Muscle layer of duodenum (tissue), 2 donors: Measurements from ENCODE around the gene BLM.
"Not testable (repeated sequence)": the region's sequence is repeated elsewhere in the genome, so short reads cannot be mapped to it uniquely, and the experiment has no call there.

Experiments used
- H3K27ac ChIP-seq: one replicate; pipeline ENCODE4 v1.7.0; 2013; ENCODE audit warnings: mild to moderate bottlenecking, low read length
- H3K27me3 ChIP-seq: one replicate; pipeline ENCODE4 v1.7.0; 2013; ENCODE audit warnings: low read depth, mild to moderate bottlenecking, control low read depth, low read length
- H3K36me3 ChIP-seq, 2 donors: one replicate each; pipeline ENCODE4 v1.7.0; 2013; ENCODE audit warnings: low read length in 2 of 2, control low read depth in 1 of 2, mild to moderate bottlenecking in 1 of 2; ENCODE audit not compliant: insufficient read depth in 2 of 2, control insufficient read depth in 1 of 2
- H3K4me1 ChIP-seq, 2 donors: one replicate each; pipeline ENCODE4 v1.7.0; 2013; ENCODE audit warnings: low read length in 2 of 2, mild to moderate bottlenecking in 2 of 2, control low read depth in 1 of 2, moderate library complexity in 1 of 2; ENCODE audit not compliant: insufficient read depth in 2 of 2, control insufficient read depth in 1 of 2
- H3K4me3 ChIP-seq, 2 donors: one replicate each; pipeline ENCODE4 v1.7.0; 2013; ENCODE audit warnings: low read length in 2 of 2, low read depth in 1 of 2, mild to moderate bottlenecking in 1 of 2
- H3K9me3 ChIP-seq, 2 donors: one replicate each; pipeline ENCODE4 v1.7.0; 2013; ENCODE audit warnings: low read length in 2 of 2, control low read depth in 1 of 2, mild to moderate bottlenecking in 1 of 2; ENCODE audit not compliant: control insufficient read depth in 1 of 2
- donor health status: healthy.

BLM gene

GRCh38 chr15:90817117-90818057 is 100.2 kb downstream of the BLM start:
- Histone ChIP-seq H3K9me3 (no peaks in the 10 kb centered on the region), H3K27me3 (no peaks in the 10 kb centered on the region), H3K27ac (no peak overlapping the region)

GRCh38 chr15:90818251-90819210 is 101.4 kb downstream of the BLM start:
- Histone ChIP-seq H3K36me3 (no peaks in the 10 kb centered on the region), H3K4me1 (peaks cover 0 to 9% of the 10 kb centered on the region in 2 donors), H3K4me3 (no peak overlapping the region), H3K27ac (no peak overlapping the region), H3K9me3 (no peaks in the 10 kb centered on the region), H3K27me3 (no peaks in the 10 kb centered on the region)

More at GRCh38 chr15:90817117-90818057, 100.2 kb downstream of the BLM start:
- Histone ChIP-seq H3K36me3 (no peaks in the 10 kb centered on the region), H3K4me3 (no peak overlapping the region), H3K4me1 (peaks cover 0 to 9% of the 10 kb centered on the region in 2 donors)

GRCh38 chr15:90819390-90819789 is 102.2 kb downstream of the BLM start:
- no peaks in the 10 kb centered on the region for H3K36me3 ChIP-seq
- H3K4me1 ChIP-seq, result peaks cover 0 to 9% of the 10 kb centered on the region in 2 donors
- no peaks in the 10 kb centered on the region for H3K9me3 ChIP-seq
- H3K27ac ChIP-seq, result no peak overlapping the region
- no peaks in the 10 kb centered on the region for H3K27me3 ChIP-seq
- no peak overlapping the region for H3K4me3 ChIP-seq

GRCh38 chr15:90819850-90820249 is 102.7 kb downstream of the BLM start:
- peaks cover 0 to 5% of the 10 kb centered on the region in 2 donors for H3K4me1 ChIP-seq
- H3K36me3 ChIP-seq, result no peaks in the 10 kb centered on the region
- no peaks in the 10 kb centered on the region for H3K9me3 ChIP-seq
- H3K4me3 ChIP-seq, result no peak overlapping the region
- H3K27me3 ChIP-seq, result no peaks in the 10 kb centered on the region
- H3K27ac ChIP-seq, result no peak overlapping the region

GRCh38 chr15:90820481-90820880 is 103.3 kb downstream of the BLM start:
- Histone ChIP-seq H3K9me3 (no peaks in the 10 kb centered on the region), H3K4me1 (peaks cover 0 to 5% of the 10 kb centered on the region in 2 donors), H3K27ac (no peak overlapping the region), H3K27me3 (no peaks in the 10 kb centered on the region), H3K36me3 (no peaks in the 10 kb centered on the region), H3K4me3 (no peak overlapping the region)

- H3K36me3 ChIP-seq, result no peaks in the 10 kb centered on the region
- no peak overlapping the region for H3K27ac ChIP-seq
- H3K9me3 ChIP-seq, result no peaks in the 10 kb centered on the region
- no peak overlapping the region for H3K4me3 ChIP-seq
- no peaks in the 10 kb centered on the region for H3K27me3 ChIP-seq
- peaks cover 0 to 5% of the 10 kb centered on the region in 2 donors for H3K4me1 ChIP-seq
Measured at GRCh38 chr15:90822204-90822955, 105.2 kb downstream of the BLM start.

- no peak overlapping the region for H3K4me3 ChIP-seq
- H3K27me3 ChIP-seq, result no peaks in the 10 kb centered on the region
Measured at GRCh38 chr15:90823455-90823974, 106.4 kb downstream of the BLM start.

GRCh38 chr15:90825115-90825899 is 108.2 kb downstream of the BLM start:
- H3K4me3 ChIP-seq, H3K36me3 ChIP-seq, H3K4me1 ChIP-seq, H3K27ac ChIP-seq, H3K9me3 ChIP-seq, H3K27me3 ChIP-seq: not testable (repeated sequence)

More at GRCh38 chr15:90823455-90823974, 106.4 kb downstream of the BLM start:
- no peak overlapping the region for H3K27ac ChIP-seq
- H3K9me3 ChIP-seq, result no peaks in the 10 kb centered on the region
- no peaks in the 10 kb centered on the region for H3K36me3 ChIP-seq
- peaks cover 0 to 3% of the 10 kb centered on the region in 2 donors for H3K4me1 ChIP-seq

- not testable (repeated sequence) for H3K4me3 ChIP-seq, H3K4me1 ChIP-seq
Measured at GRCh38 chr15:90826206-90826885, 109.2 kb downstream of the BLM start.

More at GRCh38 chr15:90826206-90826885, 109.2 kb downstream of the BLM start:
- not testable (repeated sequence) for H3K27ac ChIP-seq, H3K36me3 ChIP-seq, H3K9me3 ChIP-seq, H3K27me3 ChIP-seq
